ENCODE results near the gene SPNS2.

DNA sequence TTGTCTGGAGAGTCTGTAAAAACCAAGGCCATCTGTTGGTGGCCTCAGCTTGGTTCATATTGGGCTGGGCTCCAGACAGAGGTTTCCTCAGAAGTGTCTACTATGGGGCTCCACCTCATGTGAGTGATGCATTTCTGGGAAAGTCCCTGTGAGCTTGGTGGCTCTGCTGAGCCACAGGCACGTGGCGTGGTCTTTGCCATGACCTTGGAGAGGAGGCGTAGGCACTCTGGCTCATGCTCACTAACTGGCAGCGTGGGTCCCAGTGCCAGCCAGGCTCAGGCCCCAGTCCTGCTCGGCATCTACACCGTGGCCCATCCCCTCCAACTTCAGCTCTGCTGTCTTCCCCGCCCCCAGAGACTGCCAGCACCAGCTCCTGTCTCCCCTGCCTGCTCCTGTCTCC lies 75.0 kb downstream of the SPNS2 start:
- TF ChIP-seq REST (IDR thresholded peaks at IDR 0.05; ENCODE audit: insufficient read depth in 1 of 2, low read depth in 2 of 2, low read length in 1 of 2) (no peak), CTCF (IDR thresholded peaks at IDR 0.05) (no peak), SIN3A (IDR thresholded peaks at IDR 0.05; ENCODE audit: borderline replicate concordance, insufficient read depth, low read depth, low read length) (no peak), TCF7L2 (IDR thresholded peaks at IDR 0.05; ENCODE audit: low read depth, low read length) (no peak), POLR2AphosphoS5 (IDR thresholded peaks at IDR 0.05; ENCODE audit: low read depth, low read length) (no peak)

All from Panc1 (cell line).